ENCODE measurements around the gene CDHR1.
A peak's percentile ranks its signal among the peaks of the same experiment; 100 is the strongest.
"Not testable (repeated sequence)": the region's sequence is repeated elsewhere in the genome, so short reads cannot be mapped to it uniquely, and the experiment has no call there.

The CDHR1 gene

GRCh38 chr10:84175436-84175835, 18.9 kb upstream of the CDHR1 start:
- no peak for DNase-seq

DNA sequence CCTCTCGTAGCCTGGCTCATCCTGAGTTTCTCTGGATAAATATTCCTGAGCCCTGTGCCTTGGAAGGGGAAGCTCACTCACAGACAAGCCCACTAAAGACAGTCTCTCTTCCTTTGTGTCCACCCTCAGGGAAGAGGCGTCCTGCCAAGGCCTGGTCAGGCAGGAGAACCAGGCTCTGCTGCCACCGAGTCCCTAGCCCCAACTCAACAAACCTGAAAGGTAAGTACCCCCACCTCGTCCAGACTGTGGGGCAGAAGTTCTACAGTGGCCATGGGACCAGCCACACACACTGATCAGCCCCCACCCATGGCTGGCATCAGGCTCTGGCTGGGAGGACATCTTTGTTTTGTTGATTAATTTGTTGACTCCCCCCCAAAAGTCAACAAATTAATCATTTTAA, 18.0 kb upstream of the CDHR1 start:
- no peak for DNase-seq

DNA sequence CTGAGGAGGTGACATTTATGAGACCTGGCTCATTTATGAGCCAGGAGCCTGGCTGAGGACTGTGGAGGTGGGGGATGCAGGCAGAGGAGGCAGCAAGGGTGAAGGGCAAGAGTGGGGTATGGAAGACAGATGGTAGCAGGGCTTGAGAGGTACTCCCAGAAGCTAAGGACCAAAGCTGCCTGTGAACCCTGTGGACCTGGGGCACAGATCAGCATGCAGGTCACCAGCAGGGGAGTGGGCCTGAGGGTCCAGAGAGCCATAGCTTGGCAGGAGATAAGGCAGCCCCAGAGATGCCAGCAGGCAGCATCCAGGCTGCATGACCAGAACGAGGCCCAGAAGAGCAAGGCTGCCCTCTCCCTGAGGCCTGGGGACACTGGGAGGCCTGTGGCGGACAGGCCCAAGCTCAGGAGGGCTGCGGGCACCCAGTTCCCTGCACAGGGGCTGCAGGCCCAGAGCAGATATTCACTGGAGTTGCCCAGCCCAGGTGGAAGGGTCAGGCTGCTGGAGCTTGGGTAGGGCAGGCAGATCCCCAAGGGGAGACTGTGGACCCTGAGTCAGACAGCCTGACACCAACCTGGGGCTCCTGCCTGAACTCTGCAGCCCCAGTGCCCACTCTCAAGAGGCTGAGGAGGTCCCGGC, 17.4 kb upstream of the CDHR1 start:
- DNase-seq, result no peak

- DNase-seq, result no peak
Observed at GRCh38 chr10:84177541-84178141, 16.7 kb upstream of the CDHR1 start.

- DNase-seq, result no peak
Observed at GRCh38 chr10:84178160-84178609, 16.2 kb upstream of the CDHR1 start.

GRCh38 chr10:84179059-84179710, 15.2 kb upstream of the CDHR1 start:
- DNase-seq, result peak; percentile 71

- not testable (repeated sequence) for DNase-seq
Observed at GRCh38 chr10:84180386-84180785, 14.0 kb upstream of the CDHR1 start.

GRCh38 chr10:84181631-84182030, 12.7 kb upstream of the CDHR1 start:
- DNase-seq, result no peak

DNA sequence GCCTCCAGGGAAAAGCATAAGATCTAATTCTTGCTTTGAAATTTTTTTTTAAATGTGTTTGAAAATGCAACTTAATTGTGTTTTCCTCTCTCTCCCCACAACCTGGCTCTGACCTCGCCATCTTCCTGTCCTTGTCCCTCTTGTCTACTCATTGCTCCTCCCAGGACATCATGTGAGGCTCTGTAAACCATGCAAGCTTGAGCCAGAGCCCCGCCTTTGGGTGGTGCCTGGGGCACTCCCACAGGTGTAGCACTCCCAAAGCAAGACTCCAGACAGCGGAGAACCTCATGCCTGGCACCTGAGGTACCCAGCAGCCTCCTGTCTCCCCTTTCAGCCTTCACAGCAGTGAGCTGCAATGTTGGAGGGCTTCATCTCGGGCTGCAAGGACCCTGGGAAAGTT, 9.8 kb upstream of the CDHR1 start:
- no peak for DNase-seq

GRCh38 chr10:84185526-84186175, 8.7 kb upstream of the CDHR1 start:
- no peak for DNase-seq

DNA sequence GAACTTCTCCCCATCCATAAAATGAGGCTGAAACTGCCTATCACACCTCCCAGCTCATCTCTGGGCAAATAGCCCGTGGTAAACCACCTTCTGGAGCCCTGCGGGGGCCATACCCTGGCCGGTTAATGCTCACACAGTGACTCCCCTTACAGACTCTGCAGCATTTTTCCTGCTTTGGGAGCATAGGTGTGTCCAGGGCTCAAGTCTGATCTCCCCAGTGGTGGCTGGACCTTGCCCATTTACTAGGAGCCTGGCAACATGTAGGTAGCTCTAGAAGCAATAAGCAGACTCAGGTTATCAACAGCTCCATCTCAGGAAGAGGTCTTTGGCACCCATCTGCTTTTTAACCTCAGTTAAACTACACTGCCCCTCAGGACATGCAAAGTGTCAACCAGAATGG, 5.5 kb upstream of the CDHR1 start:
- no peak for DNase-seq

DNA sequence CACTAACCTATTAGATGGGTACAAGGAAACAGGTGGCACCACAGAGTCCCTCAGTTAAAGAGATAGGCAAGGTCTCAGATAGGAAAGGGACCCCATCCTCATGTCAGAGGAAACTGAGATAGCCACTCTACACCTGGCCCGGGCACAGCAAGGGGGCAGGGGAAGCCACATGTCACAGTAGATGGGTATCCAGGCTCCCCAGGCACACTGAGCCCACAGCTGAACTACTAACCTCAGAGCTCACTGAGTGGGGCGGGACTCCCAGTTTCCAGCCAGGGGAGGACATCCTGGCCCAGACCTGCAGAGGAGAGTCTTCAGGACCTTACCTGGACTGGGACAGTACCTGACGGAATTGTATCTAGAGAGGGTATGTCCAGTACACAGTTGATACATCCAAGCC, 3.7 kb upstream of the CDHR1 start:
- no peak for DNase-seq

GRCh38 chr10:84191106-84191505, 3.2 kb upstream of the CDHR1 start:
- no peak for DNase-seq

GRCh38 chr10:84193327-84193726, 1.0 kb upstream of the CDHR1 start:
- no peak for DNase-seq

DNA sequence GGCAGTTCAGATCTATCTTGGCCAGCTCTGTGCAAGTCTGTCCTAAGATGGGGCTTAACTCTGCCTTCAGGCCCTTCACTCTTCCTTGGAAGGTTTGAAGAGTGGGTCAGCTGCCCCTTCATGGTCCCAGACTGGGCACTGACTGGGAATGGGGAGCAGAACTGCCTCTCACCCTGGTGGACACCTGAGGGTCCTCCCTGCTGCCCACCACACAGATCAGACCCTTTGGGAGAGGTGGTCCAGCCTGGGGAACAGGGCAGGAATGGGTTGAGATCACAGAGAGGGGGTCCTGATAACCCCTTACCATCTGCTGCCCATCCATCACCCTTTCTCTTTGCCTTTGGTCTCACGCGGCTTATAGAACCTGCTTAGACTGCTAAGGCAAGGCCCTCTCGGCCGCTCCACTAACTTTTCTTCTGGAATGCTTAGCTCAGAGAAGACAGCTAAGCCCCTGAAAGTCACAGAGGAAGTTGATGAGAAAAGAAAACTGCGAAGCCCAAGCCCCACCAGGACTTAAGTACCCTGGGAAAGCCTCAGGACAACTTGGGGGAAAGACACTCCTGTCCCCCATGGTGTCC, 402 bp upstream of the CDHR1 start:
- no peak for DNase-seq

DNA sequence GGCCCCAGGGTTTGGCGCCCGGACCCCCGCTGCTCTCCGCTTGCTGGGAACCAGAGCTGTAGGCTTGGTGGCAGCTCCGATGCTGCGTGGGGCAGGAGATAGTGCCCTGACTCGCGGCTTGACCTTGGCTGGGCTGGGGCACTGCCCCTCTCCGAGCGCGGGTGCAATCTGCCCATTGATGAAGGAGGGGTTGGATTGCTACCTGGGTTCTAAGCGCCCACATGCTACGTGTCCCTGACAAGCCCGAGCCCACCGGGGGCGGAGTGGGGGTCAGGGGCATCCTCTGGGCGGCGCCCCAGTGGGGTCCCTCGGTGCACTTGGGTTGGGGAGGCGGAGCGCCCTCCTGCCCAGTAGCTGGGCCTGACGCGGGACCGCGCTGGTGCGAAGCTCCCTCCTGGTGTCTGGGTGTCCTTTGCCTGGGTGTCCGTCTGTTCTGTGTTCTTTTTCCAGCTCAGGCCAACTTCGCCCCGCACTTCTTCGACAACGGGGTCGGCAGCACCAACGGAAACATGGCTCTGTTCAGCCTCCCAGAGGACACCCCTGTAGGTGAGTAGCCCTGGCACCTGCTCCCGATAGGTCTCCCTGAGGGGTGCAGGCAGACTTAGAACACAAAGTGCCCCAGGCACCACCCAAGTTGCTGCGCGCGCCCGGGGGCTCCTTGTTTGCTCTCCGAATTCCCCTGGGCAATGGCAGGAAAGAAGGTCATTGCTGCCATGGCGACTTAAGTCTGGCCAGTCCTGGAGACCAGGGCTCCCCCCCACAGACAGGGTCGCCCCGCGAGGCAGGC, 900 bp downstream of the CDHR1 start:
- no peak for DNase-seq

DNA sequence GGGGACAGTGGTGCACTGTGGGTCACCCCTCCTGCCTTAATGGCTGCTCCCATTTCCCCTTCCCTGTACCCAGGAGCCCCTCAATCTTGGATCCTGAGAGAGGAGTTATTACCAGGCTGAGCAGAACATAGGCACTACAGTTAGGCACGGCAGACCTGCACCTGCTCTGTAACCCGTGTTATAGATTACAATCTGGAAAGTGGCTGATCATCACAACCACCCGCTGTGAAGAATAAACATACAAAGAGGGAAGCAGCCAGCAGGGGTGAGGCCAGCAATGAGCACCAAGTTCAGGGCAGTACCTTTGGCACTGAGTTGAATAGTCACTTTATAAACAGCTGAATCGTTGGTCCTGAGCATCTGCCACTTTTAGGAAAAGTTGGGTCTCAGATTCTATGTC, 1.7 kb downstream of the CDHR1 start:
- DNase-seq, result peak; percentile 64

- peak; percentile 42 for DNase-seq
Observed at GRCh38 chr10:84196941-84197340, 2.6 kb downstream of the CDHR1 start.

DNA sequence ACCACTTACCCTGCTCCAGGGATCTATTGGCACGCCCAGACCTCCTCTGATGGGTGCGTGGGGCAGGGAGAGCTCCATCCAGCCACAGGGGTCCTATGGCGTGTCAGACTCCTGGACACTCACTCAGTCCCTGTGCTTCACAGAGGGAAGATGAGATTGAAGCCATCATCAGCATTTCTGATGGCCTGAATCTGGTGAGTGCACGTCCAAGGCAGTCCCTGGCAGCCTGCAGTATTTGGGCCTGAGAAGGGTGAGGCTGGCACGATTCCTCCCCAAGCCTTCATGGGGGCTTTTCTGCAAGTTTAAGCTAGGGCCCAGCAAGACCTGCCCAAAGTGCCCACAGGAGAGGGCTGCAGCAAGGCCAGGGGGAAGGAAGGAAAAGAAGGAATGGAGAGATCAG, 3.3 kb downstream of the CDHR1 start:
- no peak for DNase-seq

- DNase-seq, result peak; percentile 18
Observed at GRCh38 chr10:84198206-84198915, 4.0 kb downstream of the CDHR1 start.

- DNase-seq, result no peak
Observed at GRCh38 chr10:84200537-84201243, 6.4 kb downstream of the CDHR1 start.

DNA sequence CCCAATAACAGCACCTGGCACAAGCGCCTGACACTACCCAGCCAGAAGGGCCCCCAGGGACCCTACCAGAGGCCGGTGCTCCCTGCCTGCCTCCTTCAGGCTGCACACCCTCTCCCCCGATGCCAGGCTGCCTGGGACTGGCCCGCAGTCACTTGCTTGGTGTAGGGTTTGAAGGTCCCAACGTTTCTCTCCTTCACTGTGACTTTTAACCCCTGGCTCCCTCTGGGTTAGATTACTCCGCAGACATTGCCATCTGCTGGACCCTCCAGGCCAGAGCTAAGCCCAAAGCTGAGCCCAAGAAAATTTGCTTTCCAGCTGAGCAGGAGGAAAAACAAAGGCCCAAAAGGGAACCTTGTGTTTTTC, 6.9 kb downstream of the CDHR1 start:
- no peak for DNase-seq
